Spinal cord (tissue), 10 donors: ENCODE data around the gene SMYD3. TPM values are rescaled to one million over a fixed set of nuclear protein-coding genes. Genes with fewer than 3 reads are reported as not detected.
"Not testable (repeated sequence)": the region's sequence is repeated elsewhere in the genome, so short reads cannot be mapped to it uniquely, and the experiment has no call there.

Source experiments
- DNase-seq, 6 donors: peaks; one replicate each; pipeline versions ENCODE4 v3.0.0 to v3.0.0-alpha.2; 2013 to 2015; ENCODE audit warnings: low spot score in 6 of 6, low read depth in 4 of 6
- H3K27ac ChIP-seq: one replicate; pipeline ENCODE4 v1.5.1; 2013; ENCODE audit warnings: low read depth, low read length, control low read depth
- H3K27me3 ChIP-seq: one replicate; pipeline ENCODE4 v1.6.1; 2013; ENCODE audit warnings: low read length; ENCODE audit not compliant: control insufficient read depth, insufficient read depth
- H3K36me3 ChIP-seq: one replicate; pipeline ENCODE4 v1.6.1; 2013; ENCODE audit warnings: low read length; ENCODE audit not compliant: control insufficient read depth, insufficient read depth
- H3K4me1 ChIP-seq: one replicate; pipeline ENCODE4 v1.6.1; 2013; ENCODE audit warnings: low read length; ENCODE audit not compliant: control insufficient read depth, insufficient read depth
- H3K4me3 ChIP-seq: one replicate; pipeline ENCODE4 v1.5.1; 2013; ENCODE audit warnings: low read depth, low read length, control low read depth
- H3K9me3 ChIP-seq: one replicate; pipeline ENCODE4 v1.6.1; 2013; ENCODE audit warnings: low read length; ENCODE audit not compliant: control insufficient read depth, insufficient read depth
- WGBS: methylation state at CpG from one replicate; pipeline ENCODE4 v1.1.5; 2013; ENCODE audit warnings: missing lambda C conversion rate; ENCODE audit not compliant: insufficient coverage; 5-methylcytosine and 5-hydroxymethylcytosine counted together
- polyA plus RNA-seq, 2 donors: library from polyadenylated mRNA; unstranded; fragments of 120-200 nt; gene quantifications; one replicate each; pipeline ENCODE4 v1.2.1, GENCODE V29; 2013; ENCODE audit not compliant: insufficient read length in 2 of 2
- total RNA-seq, 2 donors: library from RNA; depleted of rRNA in 1 of 2; stranded (reverse); fragments of 120-200 nt in 1 of 2; fragments of >200 nt in 1 of 2; gene quantifications; one replicate each; pipeline versions ENCODE4 v1.2.3 to v1.2.4, GENCODE V29; 2013 to 2014
- donor health status: healthy.

Gene SMYD3
- total and polyA plus RNA-seq, 4 donors: 37.5 to 54.4 (median 49.4) TPM

GRCh38 chr1:245748240-245748639 is 758.8 kb downstream of the SMYD3 start:
- Histone ChIP-seq H3K4me3 (no peak overlapping the region), H3K4me1 (peaks cover 11% of the 10 kb centered on the region), H3K27me3 (no peaks in the 10 kb centered on the region), H3K27ac (no peak overlapping the region), H3K9me3 (no peaks in the 10 kb centered on the region), H3K36me3 (no peaks in the 10 kb centered on the region)
- no CpG with 5 or more reads among the region's 10 CpGs for WGBS
- DNase-seq: no peak

DNA sequence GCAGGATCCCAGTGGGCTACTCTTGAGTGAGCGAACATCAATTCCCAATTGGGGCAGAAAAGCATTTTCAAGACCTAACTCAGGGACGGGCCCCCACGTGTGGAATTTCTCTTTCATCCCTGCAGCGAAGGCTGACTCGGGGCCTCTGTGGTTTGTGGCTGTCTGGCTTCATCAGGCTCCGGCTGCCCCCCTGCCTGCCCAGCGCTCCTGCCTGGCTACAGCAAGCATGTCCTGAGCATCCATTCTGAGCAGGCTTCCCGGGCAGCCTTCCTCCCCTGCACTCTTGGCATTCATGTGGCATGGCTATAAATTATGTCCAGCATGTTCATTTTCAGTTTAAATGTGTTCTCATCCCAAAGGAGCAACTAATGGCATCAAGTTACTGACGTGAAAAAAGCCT is 764.2 kb downstream of the SMYD3 start:
- Histone ChIP-seq H3K27ac (peak overlapping the region; percentile 6), H3K27me3 (no peaks in the 10 kb centered on the region), H3K4me3 (no peak overlapping the region), H3K36me3 (no peaks in the 10 kb centered on the region), H3K4me1 (peaks cover 7% of the 10 kb centered on the region), H3K9me3 (no peaks in the 10 kb centered on the region)
- peak in 4 of 6 donors; percentile 33 to 86 (median 57) for DNase-seq
- WGBS: 17% methylated on average over 9 of the region's 9 CpGs

DNA sequence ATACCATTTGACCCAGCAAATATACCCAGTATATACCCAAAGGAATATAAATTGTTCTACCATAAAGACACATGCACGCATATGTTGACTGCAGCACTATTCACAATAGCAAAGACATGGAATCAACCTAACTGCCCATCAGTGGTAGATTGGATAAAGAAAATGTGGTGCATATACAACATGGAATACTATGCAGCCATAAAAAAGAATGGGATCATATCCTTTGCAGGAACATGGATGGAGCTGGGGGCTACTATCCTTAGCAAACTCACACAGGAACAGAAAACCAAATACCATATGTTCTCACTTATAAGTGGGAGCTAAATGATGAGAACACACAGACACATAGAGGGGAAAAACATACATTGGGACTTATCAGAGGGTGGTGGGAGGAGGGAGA is 766.7 kb downstream of the SMYD3 start:
- H3K4me3 ChIP-seq, H3K27me3 ChIP-seq, H3K27ac ChIP-seq, DNase-seq, H3K36me3 ChIP-seq, H3K9me3 ChIP-seq, H3K4me1 ChIP-seq: not testable (repeated sequence)
- no CpG with 5 or more reads among the region's 1 CpG for WGBS

DNA sequence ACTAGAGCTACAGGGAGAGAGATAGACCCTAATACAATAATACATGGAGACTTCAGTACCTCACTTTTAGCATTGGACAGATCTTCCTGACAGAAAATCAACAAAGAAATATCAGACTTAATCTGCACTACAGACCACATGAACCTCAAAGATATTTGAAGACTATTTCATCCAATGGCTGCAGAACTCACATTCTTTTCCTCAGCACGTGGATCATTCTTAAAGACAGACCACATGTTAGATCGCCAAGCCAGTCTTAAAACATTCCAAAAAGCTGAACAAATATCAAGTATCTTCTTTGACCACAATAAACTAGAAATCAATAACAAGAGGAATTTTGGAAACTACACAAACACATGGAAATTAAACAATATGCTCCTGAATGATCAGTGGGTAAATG is 776.3 kb downstream of the SMYD3 start:
- 96% methylated on average over 2 of the region's 2 CpGs for WGBS
- Histone ChIP-seq H3K27ac (no peak overlapping the region), H3K4me3 (no peak overlapping the region), H3K36me3 (no peaks in the 10 kb centered on the region), H3K9me3 (peaks cover 3% of the 10 kb centered on the region), H3K27me3 (no peaks in the 10 kb centered on the region), H3K4me1 (no peaks in the 10 kb centered on the region)
- DNase-seq: no peak

- not testable (repeated sequence) for H3K27me3 ChIP-seq, DNase-seq
These were observed 779.0 kb downstream of the SMYD3 start for GRCh38 chr1:245728035-245728434.

GRCh38 chr1:245721488-245721887 is 785.6 kb downstream of the SMYD3 start:
- Histone ChIP-seq H3K4me3 (no peak overlapping the region), H3K36me3 (no peaks in the 10 kb centered on the region), H3K9me3 (no peaks in the 10 kb centered on the region), H3K4me1 (no peaks in the 10 kb centered on the region), H3K27me3 (no peaks in the 10 kb centered on the region), H3K27ac (no peak overlapping the region)
- no peak for DNase-seq
- 83% methylated on average over 2 of the region's 4 CpGs for WGBS

More at GRCh38 chr1:245728035-245728434, 779.0 kb downstream of the SMYD3 start:
- not testable (repeated sequence) for H3K4me3 ChIP-seq, H3K27ac ChIP-seq, H3K4me1 ChIP-seq, H3K9me3 ChIP-seq, H3K36me3 ChIP-seq
- 100% methylated on average over 1 of the region's 3 CpGs for WGBS

GRCh38 chr1:245718951-245719350 is 788.1 kb downstream of the SMYD3 start:
- Histone ChIP-seq H3K27me3 (no peaks in the 10 kb centered on the region), H3K4me1 (no peaks in the 10 kb centered on the region), H3K4me3 (no peak overlapping the region), H3K36me3 (no peaks in the 10 kb centered on the region), H3K27ac (no peak overlapping the region), H3K9me3 (no peaks in the 10 kb centered on the region)
- DNase-seq: no peak
- WGBS: 94% methylated on average over 3 of the region's 4 CpGs

DNA sequence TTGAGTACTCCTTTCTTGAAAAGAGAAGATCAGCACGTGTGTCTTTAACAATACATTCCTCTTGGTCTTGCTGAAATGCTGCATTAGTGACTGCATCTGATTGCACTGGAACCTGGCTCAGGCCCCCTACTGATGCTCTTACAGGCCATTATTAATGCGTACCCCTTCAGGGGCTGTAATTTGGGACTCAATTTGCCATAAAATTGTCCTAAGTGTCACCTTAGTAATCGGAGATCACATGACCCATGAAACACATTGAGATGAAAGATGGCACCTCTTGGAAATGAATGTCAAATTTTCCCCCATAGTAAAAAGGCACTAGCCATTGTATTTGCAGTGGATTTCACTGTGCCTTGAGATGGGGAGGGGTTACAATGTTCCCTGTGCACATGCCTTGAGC is 789.0 kb downstream of the SMYD3 start:
- H3K4me3 ChIP-seq: no peak overlapping the region
- no peaks in the 10 kb centered on the region for H3K4me1 ChIP-seq
- WGBS: 62% methylated on average over 2 of the region's 3 CpGs

DNA sequence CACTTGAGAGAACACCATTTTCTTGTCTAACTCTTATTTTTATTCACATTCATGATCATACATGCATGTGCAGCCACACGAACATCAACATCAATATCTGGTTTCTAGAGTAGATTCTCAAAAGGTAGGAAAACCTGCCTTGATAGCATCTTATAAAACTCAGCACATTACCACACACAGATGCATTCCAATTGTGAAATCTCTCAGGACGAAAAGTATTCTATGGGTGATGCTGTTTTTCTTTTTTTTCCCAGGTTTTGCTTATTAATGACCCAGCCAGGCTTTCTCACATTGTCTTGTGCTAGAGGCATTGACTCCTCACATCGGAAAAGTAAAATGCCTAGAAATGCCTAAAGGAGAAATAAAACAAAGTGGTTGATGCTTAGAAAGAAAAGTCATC is 789.5 kb downstream of the SMYD3 start:
- H3K36me3 ChIP-seq: no peaks in the 10 kb centered on the region
- H3K27ac ChIP-seq: no peak overlapping the region
- no peak for DNase-seq
- H3K4me3 ChIP-seq: no peak overlapping the region
- WGBS: no CpG with 5 or more reads among the region's 3 CpGs
- H3K27me3 ChIP-seq: no peaks in the 10 kb centered on the region
- H3K4me1 ChIP-seq: no peaks in the 10 kb centered on the region
- no peaks in the 10 kb centered on the region for H3K9me3 ChIP-seq

More for the DNA sequence above, 789.0 kb downstream of the SMYD3 start:
- H3K27me3 ChIP-seq: no peaks in the 10 kb centered on the region
- peak in 1 of 6 donors; percentile 35 for DNase-seq
- H3K27ac ChIP-seq: no peak overlapping the region
- no peaks in the 10 kb centered on the region for H3K36me3 ChIP-seq
- no peaks in the 10 kb centered on the region for H3K9me3 ChIP-seq

DNA sequence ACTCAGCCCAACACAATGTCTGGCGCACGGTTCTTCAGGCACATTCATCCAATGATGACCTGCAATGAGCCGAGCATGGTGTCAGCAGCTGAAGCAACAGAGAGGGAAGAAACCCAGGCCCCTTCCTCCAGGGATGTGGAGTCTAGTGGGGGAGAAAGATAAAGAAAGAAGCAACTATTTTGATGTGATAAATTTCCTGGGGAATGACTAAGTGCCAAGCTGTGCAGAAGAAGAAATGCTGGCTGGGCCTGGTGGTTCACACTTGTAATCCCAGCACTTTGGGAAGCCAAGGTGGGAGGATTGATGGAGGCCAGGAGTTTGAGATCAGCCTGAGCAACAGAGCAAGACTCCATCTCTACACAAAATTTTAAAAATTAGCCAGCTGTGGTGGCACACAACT is 790.5 kb downstream of the SMYD3 start:
- no peak for DNase-seq
- no peak overlapping the region for H3K27ac ChIP-seq
- 90% methylated on average over 2 of the region's 3 CpGs for WGBS

More for the DNA sequence above, 790.5 kb downstream of the SMYD3 start:
- Histone ChIP-seq H3K4me1 (peaks cover 3% of the 10 kb centered on the region), H3K27me3 (no peaks in the 10 kb centered on the region), H3K4me3 (no peak overlapping the region), H3K36me3 (peaks cover 1% of the 10 kb centered on the region), H3K9me3 (no peaks in the 10 kb centered on the region)
